ENCODE data around the gene DIS3L. TPM values are rescaled to one million over a fixed set of nuclear protein-coding genes. Genes with fewer than 3 reads are reported as not detected.
"Not testable (repeated sequence)": the region's sequence is repeated elsewhere in the genome, so short reads cannot be mapped to it uniquely, and the experiment has no call there.

The DIS3L gene
- total and polyA plus RNA-seq, 4 donors: 43.4 to 54.2 (median 46.0) TPM

DNA sequence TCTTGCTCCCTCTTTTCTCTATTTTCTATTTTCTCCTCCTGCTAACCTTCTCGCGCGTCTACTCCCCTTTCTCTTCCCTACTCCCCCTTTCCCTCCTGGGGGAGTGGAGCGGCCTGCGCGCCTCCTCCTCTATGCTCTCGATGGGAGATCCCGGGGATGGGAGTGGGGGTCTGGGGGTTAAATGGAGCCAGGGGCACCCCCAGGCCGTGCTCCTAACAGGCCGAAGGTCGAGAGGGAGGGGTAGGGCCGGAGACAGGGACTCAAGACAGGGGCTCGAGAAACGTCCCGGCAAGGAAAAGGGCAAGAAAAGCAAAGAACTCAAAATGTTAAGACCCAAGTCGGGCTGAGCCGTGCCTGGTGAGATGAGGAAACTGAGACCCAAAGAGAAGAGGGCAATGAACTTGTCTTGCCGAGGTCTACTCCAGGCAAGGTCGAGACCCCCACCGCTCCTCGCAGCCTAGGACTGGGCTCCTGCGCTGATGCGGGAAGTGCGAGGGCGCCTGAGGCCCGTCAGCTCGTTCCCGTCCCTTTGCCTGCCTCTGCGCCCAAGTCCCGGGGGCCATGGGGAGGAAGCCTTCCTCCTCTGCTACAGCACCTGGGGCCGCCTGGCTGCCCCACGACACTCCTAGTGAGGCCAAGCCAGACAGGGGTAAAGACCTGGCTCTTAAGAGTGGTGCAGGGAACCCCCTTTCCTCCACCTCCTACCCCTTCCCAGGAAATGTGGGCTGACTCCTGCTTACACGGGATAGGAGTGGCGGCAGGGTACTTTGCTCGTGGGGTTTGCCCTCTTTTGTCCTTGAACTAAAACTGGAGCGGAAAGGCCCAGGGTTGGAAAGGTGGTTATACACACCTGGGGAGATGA, 39.0 kb upstream of the DIS3L start:
- WGBS (ENCODE audit: insufficient coverage): 14% methylated on average over 31 of the region's 36 CpGs
- Histone ChIP-seq H3K4me1 (ENCODE audit: control insufficient read depth, insufficient read depth, low read length) (peaks cover 35% of the 10 kb centered on the region), H3K27ac (ENCODE audit: low read depth, low read length) (no peak overlapping the region), H3K4me3 (ENCODE audit: low read depth, low read length) (peak overlapping the region; percentile 52), H3K9me3 (ENCODE audit: control insufficient read depth, insufficient read depth, low read length) (no peaks in the 10 kb centered on the region), H3K27me3 (ENCODE audit: control insufficient read depth, insufficient read depth, low read length) (peaks cover 55% of the 10 kb centered on the region), H3K36me3 (ENCODE audit: control insufficient read depth, insufficient read depth, low read length) (no peaks in the 10 kb centered on the region)
- DNase-seq (ENCODE audit: low read depth in 4 of 6, low spot score in 6 of 6): no peak

DNA sequence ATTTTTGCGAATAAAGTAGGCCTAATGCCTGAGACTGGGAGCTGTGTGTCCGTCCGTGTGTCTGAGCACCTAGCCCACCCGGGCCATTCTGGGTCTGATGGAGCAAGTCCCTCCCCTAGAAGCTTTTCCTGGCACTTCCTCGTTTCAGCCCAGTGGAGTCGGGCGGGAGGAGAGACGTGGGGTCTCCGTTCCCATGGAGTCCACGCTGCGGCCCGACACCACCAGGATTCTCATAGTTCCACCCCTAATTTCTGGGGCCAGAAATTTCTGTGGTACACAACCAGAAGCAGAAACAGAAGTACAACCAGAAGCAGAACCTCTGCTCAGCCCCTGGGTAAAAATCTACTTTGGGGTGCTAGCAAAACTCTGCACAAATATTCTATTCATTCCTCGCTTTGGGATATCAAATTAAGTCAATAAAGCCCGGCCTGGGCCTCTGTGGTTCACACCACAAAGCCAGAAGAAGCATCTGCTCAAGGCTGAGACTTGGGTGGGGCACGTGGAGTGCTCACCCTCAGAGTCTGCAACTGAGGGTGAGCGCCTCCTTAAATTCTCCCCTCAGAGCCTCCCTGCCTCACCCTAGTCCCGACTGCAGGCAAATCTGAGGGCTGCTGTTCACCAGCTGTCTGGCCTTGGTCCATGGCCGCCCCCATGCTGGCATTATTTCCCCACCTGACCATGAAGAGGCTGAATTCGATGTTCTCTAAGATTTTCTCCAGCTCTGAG, 38.3 kb upstream of the DIS3L start:
- 41% methylated on average over 18 of the region's 19 CpGs for WGBS (ENCODE audit: insufficient coverage)
- Histone ChIP-seq H3K27me3 (ENCODE audit: control insufficient read depth, insufficient read depth, low read length) (peaks cover 55% of the 10 kb centered on the region), H3K4me1 (ENCODE audit: control insufficient read depth, insufficient read depth, low read length) (peaks cover 32% of the 10 kb centered on the region), H3K36me3 (ENCODE audit: control insufficient read depth, insufficient read depth, low read length) (no peaks in the 10 kb centered on the region), H3K9me3 (ENCODE audit: control insufficient read depth, insufficient read depth, low read length) (no peaks in the 10 kb centered on the region), H3K4me3 (ENCODE audit: low read depth, low read length) (no peak overlapping the region), H3K27ac (ENCODE audit: low read depth, low read length) (no peak overlapping the region)
- no peak for DNase-seq (ENCODE audit: low read depth in 4 of 6, low spot score in 6 of 6)

DNA sequence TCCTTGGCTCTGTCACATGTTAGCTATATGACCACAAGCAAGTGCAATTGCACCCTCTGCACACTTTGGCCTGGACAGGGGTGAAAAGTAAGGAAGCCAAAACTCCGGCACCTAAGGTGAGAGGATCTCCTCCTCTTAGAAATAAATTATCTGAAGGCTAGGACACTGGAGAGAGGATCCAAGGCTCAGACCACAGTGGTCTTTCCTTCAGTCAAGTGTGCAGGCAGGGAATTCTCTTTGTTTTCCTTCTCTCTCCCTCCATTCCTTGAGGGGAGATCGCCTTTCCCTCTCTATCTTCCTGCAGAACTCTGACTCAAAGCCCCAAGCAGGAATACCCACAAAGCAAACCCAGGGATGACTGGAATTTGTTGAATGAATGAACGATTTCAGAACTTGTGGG, 36.7 kb upstream of the DIS3L start:
- H3K4me3 ChIP-seq (ENCODE audit: low read depth, low read length): no peak overlapping the region
- H3K27me3 ChIP-seq (ENCODE audit: control insufficient read depth, insufficient read depth, low read length): peaks cover 46% of the 10 kb centered on the region
- no peak overlapping the region for H3K27ac ChIP-seq (ENCODE audit: low read depth, low read length)
- WGBS (ENCODE audit: insufficient coverage): no CpG with 5 or more reads among the region's 3 CpGs
- no peaks in the 10 kb centered on the region for H3K36me3 ChIP-seq (ENCODE audit: control insufficient read depth, insufficient read depth, low read length)
- DNase-seq (ENCODE audit: low read depth in 4 of 6, low spot score in 6 of 6): no peak
- peaks cover 22% of the 10 kb centered on the region for H3K4me1 ChIP-seq (ENCODE audit: control insufficient read depth, insufficient read depth, low read length)
- H3K9me3 ChIP-seq (ENCODE audit: control insufficient read depth, insufficient read depth, low read length): no peaks in the 10 kb centered on the region

GRCh38 chr15:66261056-66261455, 32.3 kb upstream of the DIS3L start:
- Histone ChIP-seq H3K27ac (ENCODE audit: low read depth, low read length) (no peak overlapping the region), H3K27me3 (ENCODE audit: control insufficient read depth, insufficient read depth, low read length) (peaks cover 15% of the 10 kb centered on the region), H3K36me3 (ENCODE audit: control insufficient read depth, insufficient read depth, low read length) (no peaks in the 10 kb centered on the region), H3K9me3 (ENCODE audit: control insufficient read depth, insufficient read depth, low read length) (no peaks in the 10 kb centered on the region), H3K4me3 (ENCODE audit: low read depth, low read length) (no peak overlapping the region), H3K4me1 (ENCODE audit: control insufficient read depth, insufficient read depth, low read length) (peaks cover 5% of the 10 kb centered on the region)
- peak in 1 of 6 donors; percentile 55 for DNase-seq (ENCODE audit: low read depth in 4 of 6, low spot score in 6 of 6)
- whole genome bisulfite sequencing (ENCODE audit: insufficient coverage): no CpG with 5 or more reads among the region's 3 CpGs

- not testable (repeated sequence) for H3K9me3 ChIP-seq (ENCODE audit: control insufficient read depth, insufficient read depth, low read length); H3K27ac ChIP-seq (ENCODE audit: low read depth, low read length); H3K36me3 ChIP-seq (ENCODE audit: control insufficient read depth, insufficient read depth, low read length); DNase-seq (ENCODE audit: low read depth in 4 of 6, low spot score in 6 of 6); H3K27me3 ChIP-seq (ENCODE audit: control insufficient read depth, insufficient read depth, low read length); H3K4me3 ChIP-seq (ENCODE audit: low read depth, low read length); H3K4me1 ChIP-seq (ENCODE audit: control insufficient read depth, insufficient read depth, low read length)
- WGBS (ENCODE audit: insufficient coverage): no CpG with 5 or more reads among the region's 1 CpG
These were observed 30.5 kb upstream of the DIS3L start for GRCh38 chr15:66262837-66263236.

GRCh38 chr15:66264859-66265513, 28.4 kb upstream of the DIS3L start:
- no peak for DNase-seq (ENCODE audit: low read depth in 4 of 6, low spot score in 6 of 6)
- Histone ChIP-seq H3K4me1 (ENCODE audit: control insufficient read depth, insufficient read depth, low read length) (peaks cover 5% of the 10 kb centered on the region), H3K9me3 (ENCODE audit: control insufficient read depth, insufficient read depth, low read length) (no peaks in the 10 kb centered on the region), H3K27me3 (ENCODE audit: control insufficient read depth, insufficient read depth, low read length) (no peaks in the 10 kb centered on the region), H3K27ac (ENCODE audit: low read depth, low read length) (no peak overlapping the region), H3K4me3 (ENCODE audit: low read depth, low read length) (no peak overlapping the region), H3K36me3 (ENCODE audit: control insufficient read depth, insufficient read depth, low read length) (no peaks in the 10 kb centered on the region)
- 76% methylated on average over 11 of the region's 20 CpGs for WGBS (ENCODE audit: insufficient coverage)

GRCh38 chr15:66269326-66270090, 23.9 kb upstream of the DIS3L start:
- 45% methylated on average over 9 of the region's 13 CpGs for WGBS (ENCODE audit: insufficient coverage)
- DNase-seq (ENCODE audit: low read depth in 4 of 6, low spot score in 6 of 6): peak in 2 of 6 donors; percentile 63 to 74
- H3K27ac ChIP-seq (ENCODE audit: low read depth, low read length): no peak overlapping the region
- no peaks in the 10 kb centered on the region for H3K9me3 ChIP-seq (ENCODE audit: control insufficient read depth, insufficient read depth, low read length)
- H3K4me3 ChIP-seq (ENCODE audit: low read depth, low read length): no peak overlapping the region
- H3K27me3 ChIP-seq (ENCODE audit: control insufficient read depth, insufficient read depth, low read length): no peaks in the 10 kb centered on the region
- H3K36me3 ChIP-seq (ENCODE audit: control insufficient read depth, insufficient read depth, low read length): no peaks in the 10 kb centered on the region
- peaks cover 5% of the 10 kb centered on the region for H3K4me1 ChIP-seq (ENCODE audit: control insufficient read depth, insufficient read depth, low read length)

- WGBS (ENCODE audit: insufficient coverage): 79% methylated on average over 6 of the region's 6 CpGs
- Histone ChIP-seq H3K27me3 (ENCODE audit: control insufficient read depth, insufficient read depth, low read length) (no peaks in the 10 kb centered on the region), H3K4me1 (ENCODE audit: control insufficient read depth, insufficient read depth, low read length) (no peaks in the 10 kb centered on the region), H3K9me3 (ENCODE audit: control insufficient read depth, insufficient read depth, low read length) (no peaks in the 10 kb centered on the region), H3K27ac (ENCODE audit: low read depth, low read length) (no peak overlapping the region), H3K4me3 (ENCODE audit: low read depth, low read length) (no peak overlapping the region), H3K36me3 (ENCODE audit: control insufficient read depth, insufficient read depth, low read length) (no peaks in the 10 kb centered on the region)
- no peak for DNase-seq (ENCODE audit: low read depth in 4 of 6, low spot score in 6 of 6)
These were observed 22.4 kb upstream of the DIS3L start for GRCh38 chr15:66270932-66271331.

DNA sequence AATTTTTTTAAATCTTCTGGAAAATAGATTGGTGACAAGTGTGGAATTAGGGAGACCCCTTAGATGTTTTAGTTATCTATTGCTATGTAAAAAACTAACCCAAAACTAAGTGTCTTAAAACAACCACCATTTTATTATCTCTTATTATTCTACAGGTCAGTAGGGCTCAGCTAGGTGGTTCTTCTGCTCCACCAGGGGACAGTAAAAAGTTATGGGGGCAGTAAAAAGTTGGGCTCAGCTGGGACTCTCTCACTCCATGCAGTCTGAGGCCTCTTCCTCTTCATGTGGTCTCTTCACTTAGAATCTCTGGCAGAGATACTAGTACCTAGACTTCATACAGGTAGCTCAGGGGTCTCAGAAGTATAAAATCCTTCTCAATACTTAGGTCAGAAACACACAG, 18.0 kb upstream of the DIS3L start:
- Histone ChIP-seq H3K27ac (ENCODE audit: low read depth, low read length) (no peak overlapping the region), H3K9me3 (ENCODE audit: control insufficient read depth, insufficient read depth, low read length) (no peaks in the 10 kb centered on the region), H3K4me1 (ENCODE audit: control insufficient read depth, insufficient read depth, low read length) (no peaks in the 10 kb centered on the region), H3K27me3 (ENCODE audit: control insufficient read depth, insufficient read depth, low read length) (no peaks in the 10 kb centered on the region), H3K4me3 (ENCODE audit: low read depth, low read length) (no peak overlapping the region), H3K36me3 (ENCODE audit: control insufficient read depth, insufficient read depth, low read length) (no peaks in the 10 kb centered on the region)
- DNase-seq (ENCODE audit: low read depth in 4 of 6, low spot score in 6 of 6): no peak

Data from spinal cord (tissue), 10 donors.